ENCODE results near the gene KCNC1. TPM values are rescaled to one million over a fixed set of nuclear protein-coding genes. Genes with fewer than 3 reads are reported as not detected.

Gene KCNC1
- total and polyA plus RNA-seq, 2 experiments from 2014 or later, result 0.01 to 0.20 TPM

DNA sequence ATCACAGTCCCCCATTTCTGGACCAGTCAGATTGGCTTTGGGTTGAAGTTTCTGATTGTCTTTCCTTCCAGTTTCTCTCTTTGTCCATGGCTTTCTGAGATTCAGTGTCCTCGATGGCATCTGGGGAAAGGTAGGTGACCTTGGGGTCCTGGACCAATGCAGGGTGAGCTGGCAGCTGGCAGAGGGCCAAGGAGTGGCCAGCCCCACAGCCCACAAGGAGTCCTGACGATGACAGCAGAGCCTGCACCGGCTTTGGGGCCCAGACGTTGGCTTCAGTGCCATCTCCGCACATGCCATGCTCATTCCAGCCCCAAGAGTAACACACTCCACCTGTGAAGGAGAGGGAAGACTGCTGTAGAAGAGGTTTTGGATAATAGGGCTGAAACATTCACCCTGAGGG is 53.5 kb downstream of the KCNC1 start:
- 89% methylated on average over 5 of the region's 5 CpGs for WGBS (ENCODE audit: low lambda C conversion rate, missing lambda C conversion rate)
- Histone ChIP-seq H4K20me1 (ENCODE audit: insufficient read depth, poor library complexity, severe bottlenecking) (no peaks in the 10 kb centered on the region), H3K4me1 (ENCODE audit: insufficient read depth) (no peaks in the 10 kb centered on the region), H3K27ac (no peak overlapping the region), H3K9me3 (ENCODE audit: low read depth) (no peaks in the 10 kb centered on the region), H3K4me3 (no peak overlapping the region), H3K36me3 (replicated peaks; ENCODE audit: insufficient read depth, low read depth) (no peaks in the 10 kb centered on the region), H3K4me2 (no peak overlapping the region), H2AFZ (no peak overlapping the region), H3K9me2 (replicated peaks; ENCODE audit: insufficient read depth) (no peaks in the 10 kb centered on the region), H3K27me3 (no peaks in the 10 kb centered on the region), H3K79me2 (no peaks in the 10 kb centered on the region)
- TF ChIP-seq, protein P1, sequence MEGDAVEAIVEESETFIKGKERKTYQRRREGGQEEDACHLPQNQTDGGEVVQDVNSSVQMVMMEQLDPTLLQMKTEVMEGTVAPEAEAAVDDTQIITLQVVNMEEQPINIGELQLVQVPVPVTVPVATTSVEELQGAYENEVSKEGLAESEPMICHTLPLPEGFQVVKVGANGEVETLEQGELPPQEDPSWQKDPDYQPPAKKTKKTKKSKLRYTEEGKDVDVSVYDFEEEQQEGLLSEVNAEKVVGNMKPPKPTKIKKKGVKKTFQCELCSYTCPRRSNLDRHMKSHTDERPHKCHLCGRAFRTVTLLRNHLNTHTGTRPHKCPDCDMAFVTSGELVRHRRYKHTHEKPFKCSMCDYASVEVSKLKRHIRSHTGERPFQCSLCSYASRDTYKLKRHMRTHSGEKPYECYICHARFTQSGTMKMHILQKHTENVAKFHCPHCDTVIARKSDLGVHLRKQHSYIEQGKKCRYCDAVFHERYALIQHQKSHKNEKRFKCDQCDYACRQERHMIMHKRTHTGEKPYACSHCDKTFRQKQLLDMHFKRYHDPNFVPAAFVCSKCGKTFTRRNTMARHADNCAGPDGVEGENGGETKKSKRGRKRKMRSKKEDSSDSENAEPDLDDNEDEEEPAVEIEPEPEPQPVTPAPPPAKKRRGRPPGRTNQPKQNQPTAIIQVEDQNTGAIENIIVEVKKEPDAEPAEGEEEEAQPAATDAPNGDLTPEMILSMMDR (IDR thresholded peaks at IDR 0.05; ENCODE audit: poor library complexity), result no peak
- TF ChIP-seq EZH2 (IDR thresholded peaks at IDR 0.05; ENCODE audit: borderline replicate concordance) (no peak), EZH2phosphoT487 (IDR thresholded peaks at IDR 0.05; ENCODE audit: low read depth, severe bottlenecking, unreplicated experiment) (no peak)
- DNase-seq (ENCODE audit: low spot score), result no peak

DNA sequence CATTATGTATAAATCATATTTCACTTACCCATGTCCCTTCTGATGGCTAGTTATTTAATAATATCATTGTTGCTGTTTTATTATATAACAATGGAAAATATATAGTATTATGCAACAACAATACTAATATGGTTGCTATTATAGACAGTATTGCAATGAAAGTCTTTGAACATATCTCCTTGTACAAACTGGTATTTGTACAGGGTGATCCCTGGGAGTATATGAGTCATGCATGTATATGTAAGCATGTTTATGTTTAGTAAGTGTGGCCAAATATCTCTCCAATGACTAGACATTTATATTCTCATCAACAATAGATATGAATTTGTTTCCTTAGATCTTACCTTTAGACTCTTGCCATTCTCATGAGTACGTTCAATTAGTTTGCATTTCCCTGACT is 55.9 kb downstream of the KCNC1 start:
- Histone ChIP-seq H3K36me3 (replicated peaks; ENCODE audit: insufficient read depth, low read depth) (no peaks in the 10 kb centered on the region), H4K20me1 (ENCODE audit: insufficient read depth, poor library complexity, severe bottlenecking) (no peaks in the 10 kb centered on the region), H3K9me3 (ENCODE audit: low read depth) (no peaks in the 10 kb centered on the region), H3K27ac (no peak overlapping the region), H2AFZ (no peak overlapping the region), H3K4me3 (no peak overlapping the region), H3K4me2 (no peak overlapping the region), H3K9me2 (replicated peaks; ENCODE audit: insufficient read depth) (no peaks in the 10 kb centered on the region), H3K79me2 (no peaks in the 10 kb centered on the region), H3K27me3 (no peaks in the 10 kb centered on the region), H3K4me1 (ENCODE audit: insufficient read depth) (no peaks in the 10 kb centered on the region)
- TF ChIP-seq EZH2 (IDR thresholded peaks at IDR 0.05; ENCODE audit: borderline replicate concordance) (no peak), EZH2phosphoT487 (IDR thresholded peaks at IDR 0.05; ENCODE audit: low read depth, severe bottlenecking, unreplicated experiment) (no peak)
- TF ChIP-seq, protein P1 (IDR thresholded peaks at IDR 0.05; ENCODE audit: poor library complexity), result no peak
- no peak for DNase-seq (ENCODE audit: low spot score)
- 85% methylated on average over 1 of the region's 1 CpG for WGBS (ENCODE audit: low lambda C conversion rate, missing lambda C conversion rate)

- H3K27ac ChIP-seq, result no peak overlapping the region
- H2AFZ ChIP-seq, result no peak overlapping the region
- H3K4me2 ChIP-seq, result no peak overlapping the region
- H3K36me3 ChIP-seq (replicated peaks; ENCODE audit: insufficient read depth, low read depth), result no peaks in the 10 kb centered on the region
- no peaks in the 10 kb centered on the region for H3K79me2 ChIP-seq
- H4K20me1 ChIP-seq (ENCODE audit: insufficient read depth, poor library complexity, severe bottlenecking), result no peaks in the 10 kb centered on the region
- H3K9me2 ChIP-seq (replicated peaks; ENCODE audit: insufficient read depth), result no peaks in the 10 kb centered on the region
- no peaks in the 10 kb centered on the region for H3K27me3 ChIP-seq
- DNase-seq (ENCODE audit: low spot score), result no peak
- no peak overlapping the region for H3K4me3 ChIP-seq
- no peaks in the 10 kb centered on the region for H3K9me3 ChIP-seq (ENCODE audit: low read depth)
- H3K4me1 ChIP-seq (ENCODE audit: insufficient read depth), result no peaks in the 10 kb centered on the region
- no peak for TF ChIP-seq EZH2phosphoT487 (IDR thresholded peaks at IDR 0.05; ENCODE audit: low read depth, severe bottlenecking, unreplicated experiment)
- TF ChIP-seq, protein P1 (IDR thresholded peaks at IDR 0.05; ENCODE audit: poor library complexity), result no peak
- no peak for TF ChIP-seq EZH2 (IDR thresholded peaks at IDR 0.05; ENCODE audit: borderline replicate concordance)
Measured at GRCh38 chr11:17791144-17791543, 56.6 kb downstream of the KCNC1 start.

- Histone ChIP-seq H3K36me3 (replicated peaks; ENCODE audit: insufficient read depth, low read depth) (no peaks in the 10 kb centered on the region), H3K9me3 (ENCODE audit: low read depth) (no peaks in the 10 kb centered on the region), H3K9me2 (replicated peaks; ENCODE audit: insufficient read depth) (no peaks in the 10 kb centered on the region), H3K4me3 (no peak overlapping the region), H3K4me2 (no peak overlapping the region), H3K4me1 (ENCODE audit: insufficient read depth) (no peaks in the 10 kb centered on the region), H2AFZ (no peak overlapping the region), H3K79me2 (no peaks in the 10 kb centered on the region), H3K27me3 (no peaks in the 10 kb centered on the region), H3K27ac (no peak overlapping the region), H4K20me1 (ENCODE audit: insufficient read depth, poor library complexity, severe bottlenecking) (no peaks in the 10 kb centered on the region)
- TF ChIP-seq EZH2phosphoT487 (IDR thresholded peaks at IDR 0.05; ENCODE audit: low read depth, severe bottlenecking, unreplicated experiment) (no peak), EZH2 (IDR thresholded peaks at IDR 0.05; ENCODE audit: borderline replicate concordance) (no peak)
- TF ChIP-seq, protein P1 (IDR thresholded peaks at IDR 0.05; ENCODE audit: poor library complexity), result no peak
- DNase-seq (ENCODE audit: low spot score), result no peak
- 96% methylated on average over 9 of the region's 9 CpGs for WGBS (ENCODE audit: low lambda C conversion rate, missing lambda C conversion rate)
Measured at GRCh38 chr11:17792161-17792560, 57.6 kb downstream of the KCNC1 start.
